Measurements from ENCODE around the gene OSMR.

DNA sequence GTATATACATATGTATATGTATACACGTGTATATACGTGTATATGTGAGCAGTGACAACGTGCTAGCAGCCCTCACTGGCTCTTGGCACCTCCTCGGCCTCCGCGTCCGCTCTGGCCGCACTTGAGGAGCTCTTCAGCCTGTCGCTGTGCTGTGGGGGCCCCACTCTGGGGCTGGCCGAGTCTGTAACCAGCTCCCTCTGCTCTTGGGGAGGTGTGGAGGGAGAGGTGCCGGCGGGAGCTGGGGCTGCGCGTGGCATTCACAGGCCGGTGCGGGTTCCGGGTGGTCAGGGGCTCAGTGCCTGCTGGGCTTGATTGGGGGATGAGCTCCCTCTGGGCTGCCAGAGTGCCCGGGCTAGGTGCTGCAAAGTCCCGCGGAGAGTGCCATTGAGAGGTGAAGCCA lies 24.1 kb upstream of the OSMR start:
- TF ChIP-seq, protein P1, sequence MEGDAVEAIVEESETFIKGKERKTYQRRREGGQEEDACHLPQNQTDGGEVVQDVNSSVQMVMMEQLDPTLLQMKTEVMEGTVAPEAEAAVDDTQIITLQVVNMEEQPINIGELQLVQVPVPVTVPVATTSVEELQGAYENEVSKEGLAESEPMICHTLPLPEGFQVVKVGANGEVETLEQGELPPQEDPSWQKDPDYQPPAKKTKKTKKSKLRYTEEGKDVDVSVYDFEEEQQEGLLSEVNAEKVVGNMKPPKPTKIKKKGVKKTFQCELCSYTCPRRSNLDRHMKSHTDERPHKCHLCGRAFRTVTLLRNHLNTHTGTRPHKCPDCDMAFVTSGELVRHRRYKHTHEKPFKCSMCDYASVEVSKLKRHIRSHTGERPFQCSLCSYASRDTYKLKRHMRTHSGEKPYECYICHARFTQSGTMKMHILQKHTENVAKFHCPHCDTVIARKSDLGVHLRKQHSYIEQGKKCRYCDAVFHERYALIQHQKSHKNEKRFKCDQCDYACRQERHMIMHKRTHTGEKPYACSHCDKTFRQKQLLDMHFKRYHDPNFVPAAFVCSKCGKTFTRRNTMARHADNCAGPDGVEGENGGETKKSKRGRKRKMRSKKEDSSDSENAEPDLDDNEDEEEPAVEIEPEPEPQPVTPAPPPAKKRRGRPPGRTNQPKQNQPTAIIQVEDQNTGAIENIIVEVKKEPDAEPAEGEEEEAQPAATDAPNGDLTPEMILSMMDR (IDR thresholded peaks at IDR 0.05; ENCODE audit: borderline replicate concordance, extremely low read depth, low read length, poor library complexity, severe bottlenecking): no peak
- no peak for TF ChIP-seq EZH2 (IDR thresholded peaks at IDR 0.05; ENCODE audit: borderline replicate concordance, low read depth, low read length, severe bottlenecking)

All from DND-41 (cell line).